ENCODE results near the gene IFI27L2.

The IFI27L2 gene

DNA sequence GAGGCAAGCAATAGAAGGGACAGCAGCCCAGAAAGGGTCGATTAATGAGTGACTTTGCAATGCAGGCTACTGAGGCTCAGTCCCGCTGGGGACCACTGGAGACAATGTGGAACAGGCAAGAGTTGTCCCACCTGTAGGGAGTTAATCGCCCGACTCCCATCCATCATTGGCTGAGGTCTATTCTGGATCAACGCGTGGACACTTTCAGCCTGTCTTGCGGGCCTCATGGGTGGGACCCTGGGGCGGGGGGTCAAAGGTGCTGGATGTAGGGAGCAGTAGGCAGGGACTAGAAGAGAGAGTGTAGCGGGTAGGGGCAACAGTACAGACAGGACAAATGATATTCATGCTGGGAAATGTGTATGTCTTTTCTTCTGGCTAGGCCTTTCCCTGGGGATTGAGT, 6.1 kb downstream of the IFI27L2 start:
- DNase-seq (ENCODE audit: low read depth, low spot score) = no peak

DNA sequence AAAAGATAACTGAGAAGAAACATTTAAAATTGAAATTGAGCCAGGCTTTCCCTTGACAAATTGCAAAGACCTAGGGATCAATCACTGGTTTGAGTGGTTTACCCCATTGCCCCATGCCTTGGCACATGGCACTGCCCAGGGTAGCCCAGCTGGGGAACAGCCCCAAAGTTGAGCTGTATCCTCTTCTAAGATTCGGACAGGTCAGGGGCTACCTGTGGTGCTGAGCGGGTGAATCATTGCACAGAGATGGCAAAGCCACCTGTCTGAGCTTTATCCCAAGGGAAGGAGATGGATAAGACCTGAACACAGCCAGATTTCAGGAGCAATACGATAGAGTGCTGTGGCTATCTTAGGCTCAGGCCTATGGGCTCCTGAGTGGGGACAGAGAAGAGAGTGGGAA, 7.0 kb downstream of the IFI27L2 start:
- DNase-seq (ENCODE audit: low read depth, low spot score) = no peak

DNA sequence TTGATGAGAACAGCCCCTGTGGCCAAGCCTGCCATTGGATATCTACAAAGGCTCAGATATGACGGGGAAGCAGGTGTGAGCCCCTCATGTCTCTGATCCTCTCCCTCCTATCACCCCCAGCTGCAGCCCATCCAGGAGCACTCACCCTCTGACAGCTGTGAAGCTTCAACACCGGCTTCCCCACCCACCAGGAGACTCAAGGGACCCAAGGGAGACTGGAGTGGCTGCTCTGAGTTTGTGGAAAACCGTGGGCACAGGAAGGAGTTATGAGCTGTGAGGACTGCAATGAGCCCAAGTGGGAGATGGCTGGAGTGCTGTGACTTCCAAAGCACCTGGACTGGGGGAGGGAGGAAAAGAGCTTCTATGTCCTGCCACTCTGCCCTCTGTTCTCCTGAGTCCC, 7.9 kb downstream of the IFI27L2 start:
- no peak for DNase-seq (ENCODE audit: low read depth, low spot score)

DNA sequence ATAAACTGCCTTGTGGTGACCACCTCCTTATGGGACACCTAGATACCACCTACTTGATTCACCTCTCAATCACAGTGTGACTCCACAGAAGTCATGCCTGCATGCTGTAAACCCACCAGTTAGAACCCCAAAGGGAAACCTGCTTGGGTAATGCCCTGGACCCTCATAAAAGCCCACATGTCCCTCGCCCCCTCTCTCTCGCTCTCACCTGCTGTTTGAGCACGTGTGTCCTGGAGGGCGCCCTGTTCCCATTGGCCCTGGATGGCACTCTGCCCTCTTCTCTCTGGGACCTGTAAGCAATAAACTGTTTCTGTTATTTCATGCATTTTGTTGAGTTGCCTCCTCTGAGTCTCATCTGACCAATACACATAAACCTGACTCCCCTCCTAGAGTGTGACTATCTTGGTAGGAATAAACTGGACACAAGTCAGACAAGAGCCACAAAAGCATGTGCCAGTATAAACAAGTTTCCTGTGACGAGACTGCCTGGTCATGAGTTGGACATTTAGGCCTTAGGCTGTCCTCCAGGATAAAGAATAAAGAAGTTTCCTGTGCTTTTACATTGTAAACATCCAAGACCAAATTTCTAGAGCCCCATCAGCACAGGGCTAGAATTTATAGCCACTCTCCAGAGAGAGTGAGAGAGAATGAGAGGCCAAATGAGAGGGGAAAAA, 8.6 kb downstream of the IFI27L2 start:
- no peak for DNase-seq (ENCODE audit: low read depth, low spot score)

DNA sequence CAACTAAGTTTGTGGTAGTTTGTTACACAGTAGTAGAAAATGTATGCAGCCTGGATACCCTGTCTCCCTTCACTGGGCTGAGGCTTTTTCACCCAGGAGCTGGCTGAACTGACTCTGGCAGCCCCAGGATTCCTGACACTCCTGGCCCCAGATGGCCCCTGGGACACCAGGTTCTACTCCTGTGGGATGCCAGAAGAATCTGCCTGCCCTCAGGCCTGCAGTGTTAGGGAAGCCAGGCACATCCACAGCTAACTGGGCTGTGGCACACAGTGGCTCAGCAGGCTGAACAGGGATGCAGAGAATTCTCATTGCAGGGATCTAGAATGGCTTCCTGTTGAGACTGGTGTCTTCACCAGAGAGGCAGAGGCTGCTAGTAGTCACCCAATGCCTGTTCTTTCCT, 10.3 kb downstream of the IFI27L2 start:
- DNase-seq (ENCODE audit: low read depth, low spot score) = no peak

DNA sequence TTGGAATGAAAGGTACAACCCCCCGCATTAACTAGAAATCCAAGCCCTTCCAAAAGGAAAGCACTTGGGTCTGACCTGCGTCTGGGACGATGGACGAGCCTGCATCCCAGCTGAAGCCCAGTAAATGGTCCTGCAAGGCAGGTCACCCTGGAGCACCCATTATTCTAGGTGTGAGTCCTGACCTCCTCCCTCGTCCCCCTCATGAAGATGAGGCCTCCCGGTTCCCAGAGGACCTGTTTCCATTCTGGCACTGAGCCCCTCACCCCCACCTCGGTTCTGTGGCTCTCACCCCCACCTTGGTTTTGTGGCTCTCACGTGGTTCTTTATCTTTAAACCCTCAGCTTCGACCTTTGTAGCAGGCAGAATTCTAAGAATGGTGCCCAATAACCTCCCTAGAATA, 11.5 kb downstream of the IFI27L2 start:
- no peak for DNase-seq (ENCODE audit: low read depth, low spot score)

DNA sequence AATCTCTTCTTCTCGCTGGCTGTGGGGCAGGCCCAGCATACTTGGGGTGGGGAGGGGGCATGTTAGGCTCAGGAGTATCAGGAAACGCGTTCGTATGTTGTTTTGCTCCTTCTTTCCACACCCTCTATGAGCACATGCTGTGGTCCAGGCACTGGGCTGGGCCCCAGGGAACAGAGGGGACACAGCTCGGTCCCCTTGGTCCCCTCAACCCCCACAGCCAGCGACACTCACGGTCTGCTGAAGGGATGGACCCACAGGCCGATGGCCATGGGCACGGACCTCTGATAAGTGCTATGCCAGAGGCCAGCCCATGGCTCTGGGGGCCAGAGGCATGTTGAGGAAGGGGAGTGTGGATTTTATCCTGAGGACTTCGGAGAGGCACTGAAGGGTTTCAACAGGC, 12.7 kb downstream of the IFI27L2 start:
- DNase-seq (ENCODE audit: low read depth, low spot score) = no peak

DNA sequence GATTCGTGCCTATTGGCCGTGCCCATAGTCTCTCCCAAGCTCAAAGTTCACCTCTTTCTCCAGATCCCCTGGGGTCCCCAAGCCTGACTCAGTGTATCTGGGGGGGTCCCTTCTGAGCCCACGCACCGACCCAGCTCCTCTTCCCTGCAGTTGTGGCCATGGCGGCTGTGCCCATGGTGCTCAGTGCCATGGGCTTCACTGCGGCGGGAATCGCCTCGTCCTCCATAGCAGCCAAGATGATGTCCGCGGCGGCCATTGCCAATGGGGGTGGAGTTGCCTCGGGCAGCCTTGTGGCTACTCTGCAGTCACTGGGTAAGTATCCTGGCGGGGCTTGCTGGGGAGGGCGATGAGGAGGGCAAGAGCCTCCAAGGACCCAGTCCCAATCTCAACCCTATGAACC, 13.8 kb downstream of the IFI27L2 start:
- DNase-seq (ENCODE audit: low read depth, low spot score) = no peak

DNA sequence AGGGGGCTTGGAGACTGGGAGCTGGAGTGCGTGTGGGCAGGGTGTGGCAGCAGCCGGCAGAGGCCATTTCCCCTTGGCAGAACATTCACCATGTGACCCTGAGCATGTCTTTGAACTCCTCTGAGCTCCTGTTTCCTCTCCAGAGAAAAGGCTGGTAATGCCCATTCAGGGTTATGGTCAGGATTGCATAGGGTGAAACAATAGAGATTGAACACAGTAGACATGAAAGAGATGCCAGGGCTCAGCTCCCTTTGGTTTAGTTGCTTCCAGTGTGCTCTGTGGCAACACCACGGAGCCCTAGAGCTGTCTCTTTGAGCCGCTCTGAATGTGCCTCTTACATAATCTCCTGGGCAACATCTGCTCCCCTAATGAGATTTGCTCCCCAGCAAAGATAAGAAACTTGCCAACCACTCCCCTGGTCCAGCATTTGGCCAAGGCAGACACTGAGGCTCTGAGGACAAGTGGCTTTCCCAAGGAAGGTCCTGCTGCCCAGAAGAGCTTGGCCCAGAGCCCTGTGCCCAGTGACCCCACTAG, 14.3 kb downstream of the IFI27L2 start:
- DNase-seq (ENCODE audit: low read depth, low spot score) = no peak

DNA sequence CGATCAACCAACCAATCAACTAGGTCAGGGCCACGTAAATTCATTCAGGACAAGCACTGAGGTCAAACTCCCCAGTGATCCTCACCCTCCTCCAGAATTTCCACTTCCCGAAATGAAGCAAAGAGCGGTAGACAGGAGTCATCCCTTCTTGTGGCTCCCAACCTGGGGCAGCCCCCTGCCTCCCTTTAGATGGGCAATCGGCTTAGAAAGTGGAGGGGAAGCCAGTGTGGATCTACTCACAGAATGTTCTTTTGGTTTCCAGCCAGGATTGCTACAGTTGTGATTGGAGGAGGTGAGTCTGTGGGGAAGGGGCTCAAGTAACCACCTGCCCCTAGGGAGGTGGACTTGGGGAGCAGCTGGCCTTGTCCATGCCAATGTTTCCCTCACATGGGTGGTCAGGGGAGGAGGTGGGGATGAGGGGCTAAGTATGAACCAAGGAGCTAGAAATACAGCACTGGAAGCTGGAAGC, 14.8 kb downstream of the IFI27L2 start:
- no peak for DNase-seq (ENCODE audit: low read depth, low spot score)

DNA sequence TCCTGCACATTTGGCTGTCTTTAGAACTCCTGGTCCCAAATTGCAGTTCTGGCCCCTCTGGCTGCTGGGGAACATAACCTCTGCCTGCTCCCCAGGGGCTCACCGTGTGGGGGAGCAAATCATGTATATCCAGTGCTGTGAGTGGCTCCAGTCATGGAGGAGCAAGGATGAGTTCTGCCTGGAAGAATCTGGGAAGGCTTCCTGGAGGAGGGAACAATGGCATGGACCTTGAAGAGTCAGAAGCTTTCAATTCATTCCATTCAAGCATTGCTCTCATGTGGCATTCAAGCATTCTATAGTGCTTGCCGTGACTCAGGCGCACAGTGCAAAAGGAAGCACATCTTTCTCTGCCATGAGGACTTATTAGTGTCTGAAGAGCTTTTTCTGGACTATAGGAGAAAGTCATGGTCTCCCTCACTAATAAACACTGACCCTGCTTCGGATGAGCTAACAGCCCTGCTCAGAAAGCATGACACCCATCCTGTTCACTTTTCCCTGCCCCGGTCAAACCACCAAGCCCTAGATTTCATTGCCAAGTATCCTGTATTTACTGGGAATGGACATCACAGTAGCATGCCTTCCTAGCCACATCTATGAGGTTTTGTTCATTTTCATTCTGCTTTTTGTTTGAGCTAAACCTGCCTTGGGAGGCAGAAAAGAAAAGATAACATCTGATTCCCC, 15.4 kb downstream of the IFI27L2 start:
- DNase-seq (ENCODE audit: low read depth, low spot score) = no peak

DNA sequence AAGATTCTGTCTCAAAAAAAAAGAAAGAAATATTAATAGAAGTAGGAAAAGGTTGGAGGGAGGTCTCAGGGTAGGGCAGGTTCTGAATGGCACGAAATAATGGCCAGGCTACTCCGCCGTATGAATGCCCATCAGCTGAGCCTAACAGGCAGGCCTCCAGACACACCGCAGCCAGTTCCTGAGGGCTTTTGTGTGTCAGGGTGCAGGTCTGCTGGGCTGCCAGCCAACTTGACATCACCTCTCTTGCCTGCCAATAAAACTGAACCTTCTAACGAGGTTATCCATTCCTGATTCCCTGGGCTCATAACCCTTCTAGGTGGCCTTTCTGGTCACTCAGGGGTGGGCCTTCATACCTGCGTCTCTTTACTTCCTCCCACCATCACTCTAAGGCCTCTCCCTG, 15.9 kb downstream of the IFI27L2 start:
- no peak for DNase-seq (ENCODE audit: low read depth, low spot score)

DNA sequence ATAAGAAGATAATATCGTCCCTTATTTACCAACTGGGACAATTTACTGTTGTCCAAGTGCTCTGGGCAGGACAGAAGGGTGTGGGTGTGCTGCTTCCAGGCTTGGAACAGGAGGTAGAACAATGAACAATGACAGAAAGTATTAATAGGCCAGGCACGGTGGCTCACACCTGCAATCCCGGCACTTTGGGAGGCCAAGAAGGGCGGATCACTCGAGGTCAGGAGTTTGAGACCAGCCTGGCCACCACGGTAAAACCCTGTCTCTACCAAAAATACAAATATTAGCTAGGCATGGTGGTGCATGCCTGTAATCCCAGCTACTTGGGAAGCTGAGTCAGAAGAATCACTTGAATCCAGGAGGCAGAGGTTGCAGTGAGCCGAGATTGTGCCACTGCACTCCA, 16.3 kb downstream of the IFI27L2 start:
- no peak for DNase-seq (ENCODE audit: low read depth, low spot score)

DNA sequence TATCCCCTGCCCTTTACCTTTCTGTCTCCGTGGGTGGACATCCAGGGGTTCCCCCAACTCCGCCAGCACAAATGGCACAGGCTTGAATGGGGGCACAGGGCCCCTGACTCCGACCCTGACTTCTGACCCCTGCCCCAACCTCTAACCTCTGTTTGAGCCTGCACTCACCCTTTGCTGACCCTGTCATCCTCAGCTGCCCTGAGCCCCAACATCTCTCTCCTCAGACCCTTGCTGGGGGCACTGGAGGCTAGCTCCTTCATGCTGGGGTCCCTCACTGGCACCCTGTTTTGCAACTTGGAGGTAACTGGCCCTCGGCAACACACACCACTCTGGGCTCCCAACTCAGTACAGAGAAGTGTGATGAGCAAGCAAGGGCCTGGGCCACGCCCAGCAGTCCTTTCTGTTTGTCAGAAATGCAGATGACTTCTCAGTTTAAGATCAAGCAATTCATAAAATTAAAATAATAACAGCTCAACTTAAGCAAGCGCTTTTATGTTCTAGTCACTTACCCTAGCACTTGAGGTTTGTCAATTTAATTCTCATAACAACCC, 16.8 kb downstream of the IFI27L2 start:
- DNase-seq (ENCODE audit: low read depth, low spot score) = no peak

DNA sequence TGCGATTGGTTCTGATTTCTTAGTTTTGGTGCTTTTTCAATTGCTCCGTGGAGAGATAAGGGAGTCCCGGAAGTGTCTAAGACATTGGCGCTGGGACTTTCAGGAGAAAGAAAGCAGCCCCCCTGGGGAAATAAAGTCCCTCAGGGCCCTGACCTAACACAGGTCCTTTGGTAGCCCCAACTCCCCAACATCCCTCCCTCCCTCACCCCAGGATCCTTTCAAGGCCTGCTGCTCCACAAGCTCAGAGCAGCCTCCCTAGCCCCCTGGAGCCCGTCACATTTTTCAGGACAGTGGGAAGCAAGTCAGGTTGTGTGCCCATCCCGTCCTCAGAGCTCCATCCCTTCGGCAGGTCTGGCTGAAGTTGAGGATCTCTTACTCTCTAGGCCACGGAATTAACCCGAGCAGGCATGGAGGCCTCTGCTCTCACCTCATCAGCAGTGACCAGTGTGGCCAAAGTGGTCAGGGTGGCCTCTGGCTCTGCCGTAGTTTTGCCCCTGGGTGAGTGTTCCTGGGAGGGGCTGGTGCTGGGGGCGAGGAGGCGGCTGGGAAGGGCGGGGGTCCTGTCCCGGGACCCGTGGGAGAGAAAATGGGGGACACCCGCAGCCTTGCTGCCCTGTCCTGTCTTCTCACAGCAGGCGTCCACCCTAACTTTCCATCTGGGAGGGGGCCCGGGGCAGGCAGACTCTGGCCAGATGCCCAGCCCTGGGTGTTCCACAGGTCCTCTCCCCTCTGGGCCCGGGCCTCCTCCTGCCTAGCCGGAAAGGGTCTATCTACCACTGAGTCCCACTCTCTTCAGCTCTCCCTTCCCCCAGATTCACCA, 17.9 kb downstream of the IFI27L2 start:
- DNase-seq (ENCODE audit: low read depth, low spot score) = no peak

DNA sequence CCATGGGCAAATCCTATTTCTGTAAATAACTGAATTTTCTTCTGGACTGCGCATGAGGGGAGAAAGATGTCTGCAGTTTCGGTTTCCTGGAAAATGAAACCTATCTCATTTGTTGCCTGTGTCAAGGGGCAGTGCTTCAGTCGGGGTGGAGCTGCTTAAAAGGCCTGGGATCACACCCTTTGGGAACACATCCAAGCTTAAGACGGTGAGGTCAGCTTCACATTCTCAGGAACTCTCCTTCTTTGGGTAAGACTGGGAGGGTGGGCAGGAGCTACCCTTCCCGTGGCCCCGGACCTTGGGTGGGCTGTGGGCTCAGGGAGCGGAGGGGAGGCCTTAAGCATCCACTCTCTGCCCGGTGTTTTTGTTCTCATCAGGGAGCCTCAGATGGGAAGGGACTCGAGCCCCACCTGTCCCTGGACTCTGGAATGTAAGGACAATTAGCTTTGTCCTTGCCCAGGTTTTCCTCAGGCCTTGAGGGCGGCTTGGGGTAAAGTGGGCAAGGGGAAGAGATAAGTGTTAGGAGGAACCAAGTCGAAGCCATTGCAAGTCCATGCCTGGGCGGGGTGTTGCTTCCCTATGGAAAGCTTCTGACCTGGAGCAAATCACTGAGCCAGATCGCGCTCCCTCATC, 18.7 kb downstream of the IFI27L2 start, which contains the start of gene IFI27:
IFI27 (plus strand) TSS at position 185 of the 630 bp plus-strand sequence.
- DNase-seq (ENCODE audit: low read depth, low spot score) = no peak

DNA sequence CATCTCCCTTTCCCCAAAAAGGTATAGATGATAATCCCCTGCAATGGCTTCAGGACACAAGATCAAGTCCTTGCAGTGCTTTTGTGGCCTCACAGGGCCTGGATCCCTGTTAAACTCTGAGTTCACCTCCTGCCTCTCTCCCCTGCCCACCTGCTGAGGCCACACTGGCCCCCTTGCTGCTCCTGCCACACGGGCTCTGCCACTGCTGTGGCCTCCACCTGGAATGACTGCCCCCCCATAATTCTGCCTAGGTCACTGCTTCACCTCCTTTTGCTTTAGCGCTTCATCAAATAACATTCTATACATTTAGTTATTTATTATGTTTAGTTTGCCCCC, 19.5 kb downstream of the IFI27L2 start:
- no peak for DNase-seq (ENCODE audit: low read depth, low spot score)

DNA sequence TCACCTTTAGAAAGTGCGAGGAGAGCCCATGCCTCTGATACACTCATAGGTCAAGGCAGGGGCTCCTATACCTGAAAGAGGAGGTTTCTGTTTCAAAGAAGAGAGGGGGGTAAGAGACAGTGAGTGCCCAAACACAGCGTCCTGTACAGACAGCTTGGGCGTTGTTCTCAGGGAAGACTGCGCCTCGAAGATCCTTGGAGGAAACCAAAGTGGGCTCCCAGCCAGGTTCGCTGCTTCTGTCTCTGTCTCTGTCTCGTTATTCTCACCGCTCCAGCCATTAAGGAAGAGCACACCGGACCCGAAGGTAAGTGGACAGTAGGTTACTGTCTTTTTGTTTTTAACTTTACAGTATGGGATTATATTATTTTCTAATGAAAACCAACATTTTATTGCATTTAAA, 24.7 kb downstream of the IFI27L2 start:
- DNase-seq (ENCODE audit: low read depth, low spot score) = no peak

DNA sequence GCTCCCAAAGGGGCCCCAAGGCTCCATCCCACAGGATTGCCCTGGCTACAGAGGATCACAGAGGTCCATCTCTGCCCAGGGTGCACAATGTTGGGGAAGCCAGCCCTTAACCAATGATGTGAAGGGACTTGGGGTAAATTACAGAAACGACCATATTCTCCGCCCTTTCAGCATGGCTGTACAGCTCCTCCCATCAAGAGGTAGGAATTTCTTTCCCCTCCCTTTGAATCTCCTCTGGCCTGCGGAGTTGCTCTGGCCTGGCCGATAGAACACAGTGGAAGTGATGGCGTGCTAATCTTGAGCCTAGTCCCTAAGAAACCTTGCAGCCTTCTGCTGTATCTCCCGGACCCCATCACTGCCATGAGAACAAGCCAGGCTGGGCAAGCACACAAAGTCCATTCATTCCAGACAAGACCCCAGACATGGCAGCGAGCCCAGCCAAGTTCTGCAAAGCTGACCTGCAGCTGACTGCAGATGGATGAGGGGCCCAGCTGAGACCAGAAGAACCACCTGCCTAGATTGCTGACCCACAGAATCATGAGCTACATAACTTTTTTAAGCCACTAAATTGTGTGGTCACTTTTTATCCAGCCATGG, 25.8 kb downstream of the IFI27L2 start:
- no peak for DNase-seq (ENCODE audit: low read depth, low spot score)

DNA sequence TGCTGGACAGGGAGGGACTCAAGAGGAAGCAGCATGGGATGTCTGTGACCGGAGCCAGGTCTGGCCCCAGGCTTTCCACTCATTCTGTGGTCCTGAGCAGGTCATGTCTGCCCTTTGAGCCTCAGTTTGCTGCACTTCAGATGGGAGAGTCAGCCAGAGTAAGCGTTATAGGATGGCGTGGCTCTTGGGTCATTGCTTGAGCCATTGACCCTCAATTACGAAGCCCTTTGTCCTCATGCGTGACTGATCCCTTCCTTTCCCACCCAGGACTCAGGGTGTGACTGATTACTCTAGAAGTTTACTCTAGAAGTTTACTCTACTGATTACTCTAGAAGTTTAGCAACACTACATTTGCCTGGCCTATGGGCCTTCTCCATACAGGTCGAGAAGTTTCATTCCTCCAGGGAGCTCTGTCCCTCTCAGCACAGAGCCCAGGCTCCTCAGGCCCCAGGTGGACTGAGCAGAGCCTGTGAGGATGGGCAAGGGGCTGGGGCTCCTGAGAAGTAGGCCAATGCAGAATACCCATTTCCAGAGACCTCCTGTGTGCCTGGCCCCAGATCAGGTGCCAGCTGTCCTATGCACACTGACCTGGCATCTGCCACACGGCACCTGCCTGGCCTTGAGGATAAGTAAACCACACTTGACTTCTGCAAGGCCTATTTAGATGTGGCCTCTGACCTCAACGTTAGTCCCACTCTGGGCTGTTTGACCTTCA, 26.5 kb downstream of the IFI27L2 start:
- no peak for DNase-seq (ENCODE audit: low read depth, low spot score)

DNA sequence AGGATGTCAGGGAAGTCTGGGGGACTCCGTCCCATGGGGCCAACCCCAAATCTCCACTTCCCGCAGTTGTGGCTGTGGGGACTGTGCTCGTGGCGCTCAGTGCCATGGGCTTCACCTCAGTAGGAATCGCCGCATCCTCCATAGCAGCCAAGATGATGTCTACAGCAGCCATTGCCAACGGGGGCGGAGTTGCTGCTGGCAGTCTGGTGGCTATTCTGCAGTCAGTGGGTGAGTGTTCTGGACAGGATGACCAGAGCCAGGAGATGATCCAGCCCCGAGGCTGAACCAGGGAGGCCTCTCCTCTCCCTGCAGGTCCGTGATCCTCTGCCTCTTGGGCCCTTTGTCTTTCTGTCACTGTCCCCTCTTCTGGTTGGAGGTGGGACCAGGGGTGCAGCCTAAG, 27.7 kb downstream of the IFI27L2 start:
- no peak for DNase-seq (ENCODE audit: low read depth, low spot score)
